Neural progenitor cell (in vitro differentiated cells): Measurements from ENCODE around the gene RUNX1.

Experiments
- EZH2 ChIP-seq: fragments of 200-600 bp; sonication (generic); IDR thresholded peaks from 2 replicates; pipeline ENCODE4 v1.6.1; 2017; ENCODE audit warnings: antibody characterized with exemption, mild to moderate bottlenecking, moderate library complexity
- EZH2phosphoT487 ChIP-seq: fragments of 200-600 bp; sonication (generic); IDR thresholded peaks from 2 replicates; pipeline ENCODE4 v1.6.1; 2017; ENCODE audit warnings: antibody characterized with exemption
- TF ChIP-seq, protein P1 (sequence below): fragments of 200-600 bp; sonication (generic); IDR thresholded peaks from 2 replicates; pipeline ENCODE4 v1.5.1; 2017; ENCODE audit warnings: antibody characterized with exemption, mild to moderate bottlenecking

DNA sequence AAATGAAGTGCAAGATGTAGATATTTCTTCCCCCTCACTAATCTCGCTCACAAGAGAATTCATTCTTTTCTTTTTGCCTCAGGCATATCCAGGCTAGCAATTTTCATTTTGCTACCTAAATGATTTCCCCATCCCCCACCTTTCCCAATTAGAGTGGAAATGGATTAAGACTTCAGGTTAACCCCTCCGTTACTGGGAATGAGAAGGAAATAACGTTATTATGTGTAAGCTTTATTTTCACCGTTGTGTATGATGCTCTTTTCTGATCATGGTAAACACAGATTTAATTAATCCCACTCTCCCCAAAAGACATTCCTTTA is 143.9 kb downstream of the RUNX1 start:
- TF ChIP-seq EZH2 (no peak), EZH2phosphoT487 (no peak)
- TF ChIP-seq, protein P1, sequence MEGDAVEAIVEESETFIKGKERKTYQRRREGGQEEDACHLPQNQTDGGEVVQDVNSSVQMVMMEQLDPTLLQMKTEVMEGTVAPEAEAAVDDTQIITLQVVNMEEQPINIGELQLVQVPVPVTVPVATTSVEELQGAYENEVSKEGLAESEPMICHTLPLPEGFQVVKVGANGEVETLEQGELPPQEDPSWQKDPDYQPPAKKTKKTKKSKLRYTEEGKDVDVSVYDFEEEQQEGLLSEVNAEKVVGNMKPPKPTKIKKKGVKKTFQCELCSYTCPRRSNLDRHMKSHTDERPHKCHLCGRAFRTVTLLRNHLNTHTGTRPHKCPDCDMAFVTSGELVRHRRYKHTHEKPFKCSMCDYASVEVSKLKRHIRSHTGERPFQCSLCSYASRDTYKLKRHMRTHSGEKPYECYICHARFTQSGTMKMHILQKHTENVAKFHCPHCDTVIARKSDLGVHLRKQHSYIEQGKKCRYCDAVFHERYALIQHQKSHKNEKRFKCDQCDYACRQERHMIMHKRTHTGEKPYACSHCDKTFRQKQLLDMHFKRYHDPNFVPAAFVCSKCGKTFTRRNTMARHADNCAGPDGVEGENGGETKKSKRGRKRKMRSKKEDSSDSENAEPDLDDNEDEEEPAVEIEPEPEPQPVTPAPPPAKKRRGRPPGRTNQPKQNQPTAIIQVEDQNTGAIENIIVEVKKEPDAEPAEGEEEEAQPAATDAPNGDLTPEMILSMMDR = no peak
